LNCAP (cell line): ENCODE results near the gene CD68.

ENCODE experiments used
- TF ChIP-seq, protein P1 (sequence below): fragments of 450-650 bp; IDR thresholded peaks from 2 replicates; pipeline ENCODE4 v1.5.1; 2017; ENCODE audit warnings: mild to moderate bottlenecking

CD68 gene

DNA sequence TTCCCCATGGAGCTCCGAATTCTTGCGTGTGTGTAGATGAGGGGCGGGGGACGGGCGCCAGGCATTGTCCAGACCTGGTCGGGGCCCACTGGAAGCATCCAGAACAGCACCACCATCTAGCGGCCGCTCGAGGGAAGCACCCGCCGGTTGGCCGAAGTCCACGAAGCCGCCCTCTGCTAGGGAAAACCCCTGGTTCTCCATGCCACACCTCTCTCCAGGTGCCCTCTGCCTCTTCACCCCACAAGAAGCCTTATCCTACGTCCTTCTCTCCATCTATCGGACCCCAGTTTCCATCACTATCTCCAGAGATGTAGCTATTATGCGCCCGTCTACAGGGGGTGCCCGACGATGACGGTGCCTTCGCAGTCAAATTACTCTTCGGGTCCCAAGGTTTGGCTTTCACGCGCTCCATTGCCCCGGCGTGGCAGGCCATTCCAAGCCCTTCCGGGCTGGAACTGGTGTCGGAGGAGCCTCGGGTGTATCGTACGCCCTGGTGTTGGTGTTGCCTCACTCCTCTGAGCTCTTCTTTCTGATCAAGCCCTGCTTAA, 18.3 kb upstream of the CD68 start:
- TF ChIP-seq, protein P1, sequence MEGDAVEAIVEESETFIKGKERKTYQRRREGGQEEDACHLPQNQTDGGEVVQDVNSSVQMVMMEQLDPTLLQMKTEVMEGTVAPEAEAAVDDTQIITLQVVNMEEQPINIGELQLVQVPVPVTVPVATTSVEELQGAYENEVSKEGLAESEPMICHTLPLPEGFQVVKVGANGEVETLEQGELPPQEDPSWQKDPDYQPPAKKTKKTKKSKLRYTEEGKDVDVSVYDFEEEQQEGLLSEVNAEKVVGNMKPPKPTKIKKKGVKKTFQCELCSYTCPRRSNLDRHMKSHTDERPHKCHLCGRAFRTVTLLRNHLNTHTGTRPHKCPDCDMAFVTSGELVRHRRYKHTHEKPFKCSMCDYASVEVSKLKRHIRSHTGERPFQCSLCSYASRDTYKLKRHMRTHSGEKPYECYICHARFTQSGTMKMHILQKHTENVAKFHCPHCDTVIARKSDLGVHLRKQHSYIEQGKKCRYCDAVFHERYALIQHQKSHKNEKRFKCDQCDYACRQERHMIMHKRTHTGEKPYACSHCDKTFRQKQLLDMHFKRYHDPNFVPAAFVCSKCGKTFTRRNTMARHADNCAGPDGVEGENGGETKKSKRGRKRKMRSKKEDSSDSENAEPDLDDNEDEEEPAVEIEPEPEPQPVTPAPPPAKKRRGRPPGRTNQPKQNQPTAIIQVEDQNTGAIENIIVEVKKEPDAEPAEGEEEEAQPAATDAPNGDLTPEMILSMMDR: peak; percentile 70

DNA sequence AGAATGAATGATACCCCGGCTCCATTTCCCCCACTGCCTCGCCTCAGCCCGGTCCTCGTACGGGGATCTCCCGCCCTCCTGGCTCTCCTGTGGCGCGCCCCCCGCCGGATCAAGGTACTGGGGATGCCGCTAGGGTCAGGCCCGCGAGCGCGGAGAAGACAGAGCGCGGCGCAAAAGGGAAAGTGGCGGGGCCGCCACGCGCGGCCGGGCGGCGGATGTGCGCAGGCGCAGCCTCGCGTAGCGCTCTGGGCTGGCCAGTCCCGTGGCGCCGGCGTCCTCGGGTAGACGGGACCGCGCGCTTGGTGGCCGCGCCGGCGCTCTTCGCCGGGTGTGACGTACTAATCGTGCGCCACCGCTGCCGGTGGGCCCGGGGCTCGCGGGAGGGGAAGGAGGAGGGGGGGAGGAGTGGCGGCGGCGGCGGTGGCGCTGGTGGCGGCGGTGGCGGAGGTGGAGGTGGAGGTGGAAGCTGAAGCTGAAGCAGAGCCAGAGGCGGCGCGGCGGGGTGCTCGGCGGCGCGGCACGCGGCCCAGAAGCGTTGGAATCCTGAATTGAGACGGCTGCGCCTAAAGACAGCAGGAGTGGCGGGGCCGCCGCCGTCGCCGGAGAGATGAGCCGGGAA, 17.7 kb upstream of the CD68 start, which contains the start of gene SENP3:
SENP3 (plus strand) TSS at position 331 of the 619 bp plus-strand sequence. CDS start 1,158 bp downstream, outside the sequence.
- TF ChIP-seq, protein P1: no peak

DNA sequence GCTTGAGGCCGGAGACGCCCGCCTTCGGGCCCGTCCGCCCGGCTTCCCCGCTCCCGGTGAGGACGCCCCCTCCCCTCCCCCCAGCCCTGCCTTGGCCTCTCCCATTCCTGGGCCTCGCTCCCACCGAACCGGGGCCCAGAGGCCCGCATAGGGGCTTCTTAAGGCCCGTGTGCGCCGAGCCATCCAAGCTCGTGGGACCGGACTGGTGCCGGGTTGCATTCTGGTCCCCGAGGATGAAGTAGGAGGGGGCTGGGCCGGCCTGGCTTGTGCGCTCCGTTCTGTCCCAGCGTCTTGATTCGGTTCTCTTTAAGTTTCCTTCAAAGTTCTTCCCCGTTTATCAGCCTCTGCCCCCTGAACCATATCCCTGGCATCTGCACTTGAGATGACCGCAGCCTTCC, 17.2 kb upstream of the CD68 start:
- TF ChIP-seq, protein P1: no peak

DNA sequence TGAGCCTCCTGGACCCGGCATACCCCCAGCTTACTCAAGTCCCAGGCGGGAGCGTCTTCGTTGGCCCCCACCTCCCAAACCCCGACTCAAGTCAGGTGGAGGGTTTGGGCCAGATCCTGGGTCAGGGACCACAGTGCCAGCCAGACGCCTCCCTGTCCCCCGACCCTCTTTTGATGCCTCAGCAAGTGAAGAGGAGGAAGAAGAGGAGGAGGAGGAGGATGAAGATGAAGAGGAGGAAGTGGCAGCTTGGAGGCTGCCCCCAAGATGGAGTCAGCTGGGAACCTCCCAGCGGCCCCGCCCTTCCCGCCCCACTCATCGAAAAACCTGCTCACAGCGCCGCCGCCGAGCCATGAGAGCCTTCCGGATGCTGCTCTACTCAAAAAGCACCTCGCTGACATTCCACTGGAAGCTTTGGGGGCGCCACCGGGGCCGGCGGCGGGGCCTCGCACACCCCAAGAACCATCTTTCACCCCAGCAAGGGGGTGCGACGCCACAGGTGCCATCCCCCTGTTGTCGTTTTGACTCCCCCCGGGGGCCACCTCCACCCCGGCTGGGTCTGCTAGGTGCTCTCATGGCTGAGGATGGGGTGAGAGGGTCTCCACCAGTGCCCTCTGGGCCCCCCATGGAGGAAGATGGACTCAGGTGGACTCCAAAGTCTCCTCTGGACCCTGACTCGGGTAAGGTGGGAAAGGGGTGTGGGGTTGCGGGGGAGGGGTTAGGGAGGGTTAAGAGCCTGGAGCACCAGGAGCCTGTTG, 16.1 kb upstream of the CD68 start:
- TF ChIP-seq, protein P1: no peak

DNA sequence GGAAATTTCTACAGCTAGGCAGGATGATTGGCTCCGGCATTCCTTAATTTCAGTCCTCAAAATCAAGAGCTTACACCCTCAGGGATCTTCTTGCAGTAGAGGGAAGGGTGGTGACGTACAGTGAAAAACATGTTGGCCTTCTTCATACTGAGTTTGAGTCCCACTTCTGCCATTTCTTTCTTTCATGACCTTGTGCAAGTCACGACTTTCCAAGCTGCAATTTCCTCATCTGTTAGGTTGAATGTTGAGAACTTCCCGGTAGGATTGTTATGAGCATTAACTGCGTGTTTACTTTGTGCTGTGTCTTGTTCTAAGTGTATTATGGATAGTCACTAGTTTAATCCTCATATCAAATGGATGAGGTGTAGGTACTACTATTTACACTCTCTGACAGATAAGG, 9.9 kb upstream of the CD68 start:
- TF ChIP-seq, protein P1: no peak

DNA sequence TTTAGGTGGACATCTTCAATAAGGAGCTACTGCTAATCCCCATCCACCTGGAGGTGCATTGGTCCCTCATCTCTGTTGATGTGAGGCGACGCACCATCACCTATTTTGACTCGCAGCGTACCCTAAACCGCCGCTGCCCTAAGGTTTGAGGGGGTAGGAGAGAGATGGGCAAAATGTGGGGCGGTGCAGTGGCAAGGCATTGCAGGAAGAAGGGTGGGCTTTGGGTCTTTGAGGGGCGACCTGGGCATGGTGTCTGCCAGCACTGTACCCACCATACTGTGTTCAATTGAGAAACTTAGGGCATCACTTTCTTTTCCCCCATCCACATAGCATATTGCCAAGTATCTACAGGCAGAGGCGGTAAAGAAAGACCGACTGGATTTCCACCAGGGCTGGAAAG, 9.1 kb upstream of the CD68 start:
- TF ChIP-seq, protein P1: no peak

DNA sequence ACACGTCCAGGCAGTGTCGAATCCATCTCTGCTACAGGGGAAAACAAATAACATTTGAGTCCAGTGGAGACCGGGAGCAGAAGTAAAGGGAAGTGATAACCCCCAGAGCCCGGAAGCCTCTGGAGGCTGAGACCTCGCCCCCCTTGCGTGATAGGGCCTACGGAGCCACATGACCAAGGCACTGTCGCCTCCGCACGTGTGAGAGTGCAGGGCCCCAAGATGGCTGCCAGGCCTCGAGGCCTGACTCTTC, 7.2 kb upstream of the CD68 start:
- TF ChIP-seq, protein P1: no peak
